Measurements from ENCODE around the gene NAA10. TPM values are rescaled to one million over a fixed set of nuclear protein-coding genes. Genes with fewer than 3 reads are reported as not detected.

The NAA10 gene
- total RNA-seq, 6 experiments from 2014 or later: 36.1 to 56.2 (median 39.7) TPM

DNA sequence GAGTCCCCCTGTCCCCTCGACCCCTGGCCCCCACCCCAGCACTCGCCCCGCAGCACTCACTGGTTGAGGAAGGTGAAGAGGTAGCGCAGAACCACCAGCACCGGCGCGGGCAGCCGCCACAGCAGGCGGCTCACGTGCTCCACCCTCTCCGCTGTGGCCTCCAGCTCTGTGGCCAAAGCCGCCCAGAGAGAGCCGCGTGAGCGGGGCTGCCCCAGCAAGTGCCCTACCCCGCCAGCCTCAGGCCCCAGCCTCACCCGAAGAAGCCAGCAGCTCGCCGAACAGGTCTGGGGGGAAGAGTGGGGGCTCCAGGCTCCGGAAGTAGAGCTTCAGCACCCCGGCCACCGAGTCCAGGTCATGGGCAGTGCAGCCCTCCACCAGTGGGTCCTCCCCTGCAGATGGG is 24.4 kb downstream of the NAA10 start:
- Histone ChIP-seq H3K27me3 (no peaks in the 10 kb centered on the region), H3K27ac (no peak overlapping the region), H3K36me3 (no peaks in the 10 kb centered on the region), H3K9me3 (no peaks in the 10 kb centered on the region), H3K4me1 (no peaks in the 10 kb centered on the region), H3K4me3 (no peak overlapping the region)
- no CpG with 5 or more reads among the region's 22 CpGs for WGBS (ENCODE audit: insufficient coverage, low coverage, low lambda C conversion rate, missing lambda C conversion rate)
- intact Hi-C loops (cut with DNase I): no loop called here
- ATAC-seq: no peak
- TF ChIP-seq POLR2A (IDR thresholded peaks at IDR 0.05): no peak
- DNase-seq: no peak

GRCh38 chrX:153909980-153910360 is 24.9 kb downstream of the NAA10 start:
- DNase-seq: no peak
- no peak overlapping the region for H3K27ac ChIP-seq
- no peaks in the 10 kb centered on the region for H3K9me3 ChIP-seq
- H3K27me3 ChIP-seq: no peaks in the 10 kb centered on the region
- no peak for ATAC-seq
- 95% methylated on average over 7 of the region's 25 CpGs for WGBS (ENCODE audit: insufficient coverage, low coverage, low lambda C conversion rate, missing lambda C conversion rate)
- H3K4me1 ChIP-seq: no peaks in the 10 kb centered on the region
- intact Hi-C loops (cut with DNase I): no loop called here
- no peaks in the 10 kb centered on the region for H3K36me3 ChIP-seq
- TF ChIP-seq POLR2A (IDR thresholded peaks at IDR 0.05): no peak
- no peak for TF ChIP-seq CTCF (IDR thresholded peaks at IDR 0.05)
- H3K4me3 ChIP-seq: no peak overlapping the region

- Histone ChIP-seq H3K27me3 (no peaks in the 10 kb centered on the region), H3K4me1 (no peaks in the 10 kb centered on the region), H3K27ac (no peak overlapping the region), H3K36me3 (no peaks in the 10 kb centered on the region), H3K4me3 (no peak overlapping the region), H3K9me3 (no peaks in the 10 kb centered on the region)
- intact Hi-C loops (cut with DNase I): no loop called here
- WGBS (ENCODE audit: insufficient coverage, low coverage, low lambda C conversion rate, missing lambda C conversion rate): 59% methylated on average over 3 of the region's 37 CpGs
- TF ChIP-seq POLR2A (IDR thresholded peaks at IDR 0.05) (no peak), CTCF (IDR thresholded peaks at IDR 0.05) (no peak)
- DNase-seq (no peak), ATAC-seq (no peak)
Observed at GRCh38 chrX:153909024-153909979, 25.5 kb downstream of the NAA10 start.

GRCh38 chrX:153908219-153908860 is 26.5 kb downstream of the NAA10 start:
- intact Hi-C loops (cut with DNase I): no loop called here
- DNase-seq (no peak), ATAC-seq (no peak)
- Histone ChIP-seq H3K27me3 (no peaks in the 10 kb centered on the region), H3K9me3 (no peaks in the 10 kb centered on the region), H3K36me3 (no peaks in the 10 kb centered on the region), H3K4me1 (no peaks in the 10 kb centered on the region), H3K4me3 (no peak overlapping the region), H3K27ac (no peak overlapping the region)
- TF ChIP-seq CTCF (IDR thresholded peaks at IDR 0.05) (no peak), POLR2A (IDR thresholded peaks at IDR 0.05) (no peak)
- WGBS (ENCODE audit: insufficient coverage, low coverage, low lambda C conversion rate, missing lambda C conversion rate): 74% methylated on average over 8 of the region's 23 CpGs

DNA sequence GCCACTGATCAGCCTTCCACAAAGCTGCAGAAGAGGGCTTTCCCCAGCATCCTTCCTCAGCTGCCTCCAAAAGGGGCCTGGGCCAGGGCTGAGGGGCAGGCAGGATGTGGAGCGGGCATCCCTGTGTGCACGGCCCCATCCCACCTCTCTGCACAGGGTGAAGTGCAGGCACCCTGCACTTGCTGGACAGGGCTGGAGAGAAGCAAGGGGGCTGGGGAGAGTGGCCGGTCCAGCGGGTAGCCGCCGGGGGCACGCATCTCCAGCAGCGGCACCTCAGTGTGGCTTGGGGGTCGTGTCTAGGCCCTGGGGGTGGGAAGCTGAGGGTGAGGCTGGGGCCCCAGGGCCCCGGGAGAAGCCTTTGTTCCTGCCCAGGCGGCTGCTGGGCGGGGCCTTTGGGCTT is 27.4 kb downstream of the NAA10 start:
- Histone ChIP-seq H3K36me3 (no peaks in the 10 kb centered on the region), H3K27me3 (no peaks in the 10 kb centered on the region), H3K9me3 (no peaks in the 10 kb centered on the region), H3K4me3 (no peak overlapping the region), H3K4me1 (no peaks in the 10 kb centered on the region), H3K27ac (no peak overlapping the region)
- ATAC-seq: no peak
- no CpG with 5 or more reads among the region's 12 CpGs for WGBS (ENCODE audit: insufficient coverage, low coverage, low lambda C conversion rate, missing lambda C conversion rate)
- TF ChIP-seq POLR2A (IDR thresholded peaks at IDR 0.05): no peak
- TF ChIP-seq CTCF (IDR thresholded peaks at IDR 0.05): no peak
- intact Hi-C loops (cut with DNase I): no loop called here
- no peak for DNase-seq
